ENCODE data around the gene PCDH19.

Gene PCDH19

DNA sequence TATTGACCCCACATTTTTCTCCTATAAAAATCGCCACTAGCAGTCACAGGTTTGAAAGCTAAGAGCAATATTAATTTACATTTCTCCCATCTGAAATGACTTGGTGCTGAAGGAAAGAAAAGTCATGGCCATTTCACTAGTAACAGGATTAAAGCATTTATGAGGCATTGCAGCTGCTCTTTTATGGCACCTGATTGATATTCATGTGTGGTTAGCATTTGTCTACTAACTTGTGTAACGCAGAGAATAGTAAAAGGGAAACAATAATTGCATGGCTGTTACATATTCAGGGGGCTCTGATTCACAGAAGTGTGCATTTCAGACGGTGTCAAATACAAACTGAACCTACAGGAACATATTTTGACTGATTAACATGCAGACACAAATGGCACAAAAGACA, 5.2 kb downstream of the PCDH19 start:
- no peak for DNase-seq (ENCODE audit: low read depth)

DNA sequence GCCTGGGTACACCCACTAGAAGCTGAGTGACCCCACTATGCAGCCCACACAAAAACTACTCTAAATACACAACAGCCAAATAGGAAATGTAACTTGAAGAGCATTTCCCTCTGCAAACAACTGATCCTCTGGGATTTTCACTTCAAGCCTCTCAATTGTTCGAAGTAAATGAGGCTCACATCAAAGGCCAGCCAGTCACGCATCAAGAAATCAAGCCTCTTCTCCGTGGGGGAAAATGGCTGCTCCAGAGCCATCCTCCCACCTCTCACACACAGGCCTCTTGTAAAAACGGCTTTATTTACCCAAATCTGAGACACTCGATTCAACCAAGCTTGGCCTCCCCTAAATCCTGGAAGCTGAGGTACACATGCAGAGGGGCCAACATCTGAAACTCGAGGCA, 14.3 kb downstream of the PCDH19 start:
- no peak for DNase-seq (ENCODE audit: low read depth)

DNA sequence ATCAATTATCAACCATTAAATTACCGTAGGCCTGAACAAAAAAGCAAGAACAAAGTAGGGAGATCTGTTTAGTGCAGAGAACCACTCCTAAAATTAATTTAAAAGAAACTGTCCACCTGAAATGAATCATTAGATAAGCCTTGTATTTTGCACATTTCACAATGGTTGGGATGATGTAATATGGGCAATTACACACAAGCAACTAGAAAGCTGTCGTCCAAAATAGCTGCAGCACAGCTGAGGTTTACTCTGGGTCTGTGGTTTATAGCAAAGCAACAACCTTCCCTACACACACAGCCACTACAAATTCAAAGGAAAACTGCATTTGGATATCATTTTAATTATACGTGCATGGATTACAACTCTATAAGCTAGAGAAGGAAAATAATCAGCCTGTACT, 28.5 kb downstream of the PCDH19 start:
- DNase-seq (ENCODE audit: low read depth): no peak

DNA sequence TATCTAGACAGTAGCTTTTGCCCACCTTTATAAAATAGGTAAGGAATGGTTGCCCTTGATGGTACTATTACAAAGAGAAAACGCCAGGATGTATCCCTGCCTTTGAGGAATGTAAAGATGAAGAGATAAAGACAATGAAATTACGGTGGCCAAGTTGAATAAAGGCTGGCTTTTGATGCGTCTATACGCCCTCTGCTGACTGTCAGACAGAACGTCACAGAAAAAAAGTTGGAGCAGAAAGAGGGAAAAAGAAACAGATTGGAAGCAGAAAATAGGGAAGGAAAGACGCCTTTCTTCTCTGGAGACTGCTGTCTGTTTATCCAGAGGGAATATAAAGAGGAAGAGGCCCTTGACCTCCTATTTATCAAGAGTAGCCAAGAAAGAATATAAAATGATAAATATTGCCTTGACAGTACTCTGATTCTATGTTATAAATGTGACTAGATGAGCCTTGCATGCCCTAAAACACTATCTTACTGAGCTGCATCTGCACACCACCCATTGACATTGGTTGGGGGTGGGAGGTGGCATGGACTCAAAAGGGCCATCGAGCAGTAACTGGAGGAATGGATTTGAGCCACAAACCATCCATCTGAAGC, 30.6 kb downstream of the PCDH19 start:
- no peak for DNase-seq (ENCODE audit: low read depth)

DNA sequence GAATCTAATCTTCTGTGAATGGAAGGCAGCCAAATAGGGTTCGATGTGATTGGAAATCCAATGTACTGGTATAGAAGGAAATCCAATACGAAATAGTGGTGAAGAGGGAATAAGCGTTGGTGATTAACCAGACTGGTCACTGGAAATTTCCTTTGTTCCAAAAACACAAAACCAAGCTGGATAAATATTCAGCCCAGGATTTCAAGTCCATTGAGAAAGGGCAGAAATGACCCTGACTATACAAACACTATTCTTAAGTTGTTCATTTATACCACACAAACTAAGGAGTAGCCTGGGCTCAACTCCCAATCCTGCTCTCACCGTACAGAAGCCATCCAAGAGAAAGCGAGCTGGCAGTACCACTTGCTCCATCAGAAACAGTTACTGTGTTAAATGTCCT, 32.2 kb downstream of the PCDH19 start:
- DNase-seq (ENCODE audit: low read depth): no peak

DNA sequence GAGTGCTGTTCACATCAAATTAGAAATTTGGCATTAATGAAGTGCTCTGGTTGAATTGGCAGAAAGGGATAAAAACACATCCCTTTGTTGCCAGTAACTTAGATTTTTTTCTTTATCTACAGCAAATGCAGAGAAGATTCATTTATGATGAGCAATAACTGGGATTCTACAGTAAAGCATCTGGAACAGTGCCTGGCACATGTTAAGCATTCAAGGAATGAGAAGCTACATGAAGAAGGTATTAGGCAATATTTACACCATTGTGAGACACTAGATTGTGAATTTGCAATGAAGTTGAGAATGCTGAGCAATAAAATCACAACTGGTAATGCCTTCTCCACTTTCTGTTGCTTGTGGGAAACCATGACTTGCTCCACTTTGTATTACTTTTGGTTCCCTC, 33.5 kb downstream of the PCDH19 start:
- DNase-seq (ENCODE audit: low read depth): no peak

DNA sequence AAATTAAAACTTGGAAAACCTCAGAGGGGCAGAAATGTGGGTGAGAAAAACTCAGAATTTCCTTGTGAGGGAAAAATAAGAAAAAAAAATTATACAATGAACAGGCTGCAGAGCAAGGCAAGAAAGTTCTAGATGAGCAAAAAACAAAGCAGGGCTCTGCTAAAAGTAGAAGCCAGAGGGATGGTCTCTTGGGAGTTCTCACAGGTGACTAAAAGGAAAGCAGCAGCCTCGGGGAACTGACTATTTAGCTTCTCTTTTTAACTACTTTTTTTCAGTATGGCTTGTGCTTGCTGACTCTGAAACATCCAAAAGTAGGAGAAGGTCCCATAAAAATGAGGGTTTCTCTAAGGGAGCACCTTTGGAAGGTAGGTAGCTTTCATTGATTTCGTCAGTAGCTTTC, 36.4 kb downstream of the PCDH19 start:
- no peak for DNase-seq (ENCODE audit: low read depth)

DNA sequence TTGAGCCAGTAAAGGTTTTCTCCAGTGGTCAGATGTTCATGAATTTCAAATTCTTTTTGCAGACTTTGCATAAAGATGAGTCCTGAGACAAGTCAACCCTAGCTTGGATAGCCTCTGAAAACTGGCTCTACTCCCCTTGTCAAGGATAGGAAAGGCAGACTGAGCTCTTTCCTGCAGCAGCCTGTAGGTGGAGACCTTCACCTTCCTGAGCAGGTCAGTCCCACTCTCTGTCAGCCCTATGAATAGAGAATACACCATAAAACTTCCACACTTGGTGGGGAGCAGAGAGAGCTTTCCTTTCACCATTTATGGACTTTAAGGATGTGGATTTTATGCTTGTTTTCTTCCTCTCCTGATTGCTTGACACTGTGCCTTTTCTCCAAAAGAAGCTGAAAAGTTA, 41.9 kb downstream of the PCDH19 start:
- DNase-seq (ENCODE audit: low read depth): no peak

DNA sequence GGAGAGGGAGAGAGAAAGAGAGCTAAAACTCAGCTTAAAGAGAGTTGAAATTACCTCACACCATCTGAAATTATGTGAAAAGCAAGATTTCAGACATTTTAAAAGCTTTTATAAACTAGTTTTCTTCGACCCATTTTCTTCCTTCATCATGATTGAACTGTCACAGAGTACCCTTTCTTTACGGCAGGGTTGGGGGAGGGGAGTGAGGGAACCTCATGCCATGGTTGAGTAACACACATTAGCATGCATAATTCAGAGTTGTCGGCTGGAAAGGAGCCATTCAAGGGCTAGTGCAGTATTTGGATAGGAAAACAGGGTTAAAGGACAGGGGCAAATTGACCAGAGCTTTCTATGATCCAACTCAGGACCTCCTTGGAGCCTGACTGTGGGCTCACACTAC, 46.2 kb downstream of the PCDH19 start:
- DNase-seq (ENCODE audit: low read depth): no peak

DNA sequence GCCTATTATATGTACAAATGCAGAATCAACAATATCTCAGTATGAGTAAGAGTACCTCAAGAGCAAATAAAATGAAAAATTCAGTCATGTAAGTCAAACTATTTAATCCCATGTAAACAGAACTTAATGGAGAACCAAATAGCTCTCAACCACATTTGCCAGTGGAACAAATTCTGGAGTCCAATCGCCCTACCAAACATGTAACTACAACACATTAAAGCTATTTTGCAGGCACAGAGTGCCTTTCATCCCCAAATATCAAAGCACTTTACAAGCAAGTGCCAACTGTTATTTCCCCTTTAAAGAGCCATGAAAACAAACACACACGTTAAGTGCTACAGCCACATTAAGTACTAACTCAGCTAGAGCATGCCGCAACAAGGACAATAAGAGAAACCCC, 51.3 kb downstream of the PCDH19 start:
- DNase-seq (ENCODE audit: low read depth): no peak

DNA sequence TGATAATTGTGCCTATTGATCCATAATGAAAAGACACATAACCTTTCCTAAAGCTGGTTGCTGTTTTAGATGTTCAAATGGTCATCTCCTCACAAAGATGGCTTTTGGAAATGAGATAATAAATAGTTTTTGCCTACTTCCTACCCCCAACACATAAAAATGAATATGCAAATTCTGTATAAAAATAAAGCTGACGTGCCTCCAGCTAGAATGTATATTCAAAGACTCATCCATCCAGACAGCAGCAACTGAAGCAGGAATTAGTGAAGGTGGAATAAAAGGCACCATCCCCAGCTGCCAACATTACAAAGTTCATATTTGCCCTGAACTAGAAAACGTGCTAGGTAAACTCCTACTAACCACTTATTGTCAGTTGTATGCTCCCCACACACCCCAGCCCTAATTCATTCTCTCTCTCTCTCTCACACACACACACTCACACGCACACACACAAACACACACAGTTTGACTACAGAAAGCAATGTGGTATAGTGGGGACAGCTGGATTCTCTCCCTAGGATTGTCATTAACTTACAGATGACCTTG, 53.6 kb downstream of the PCDH19 start:
- DNase-seq (ENCODE audit: low read depth): no peak

DNA sequence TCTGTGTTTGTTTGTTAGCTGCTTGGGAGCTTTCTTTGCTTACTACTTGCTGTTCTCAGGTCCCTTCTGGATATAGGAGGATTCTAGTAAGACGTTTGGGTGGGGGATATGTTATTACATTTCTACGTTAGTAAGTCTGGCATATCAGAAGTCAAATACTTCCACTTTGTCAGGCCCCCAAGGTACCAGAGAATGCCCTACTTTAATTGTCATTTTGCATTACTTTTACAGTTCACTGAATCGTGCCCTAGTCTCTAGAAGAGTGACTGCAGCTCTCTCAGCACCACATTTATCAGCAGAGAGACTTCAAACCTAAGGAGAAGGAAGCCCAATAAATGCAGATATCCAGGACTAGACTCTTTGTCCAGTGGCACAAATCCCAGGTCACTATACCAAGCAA, 54.4 kb downstream of the PCDH19 start:
- no peak for DNase-seq (ENCODE audit: low read depth)

DNA sequence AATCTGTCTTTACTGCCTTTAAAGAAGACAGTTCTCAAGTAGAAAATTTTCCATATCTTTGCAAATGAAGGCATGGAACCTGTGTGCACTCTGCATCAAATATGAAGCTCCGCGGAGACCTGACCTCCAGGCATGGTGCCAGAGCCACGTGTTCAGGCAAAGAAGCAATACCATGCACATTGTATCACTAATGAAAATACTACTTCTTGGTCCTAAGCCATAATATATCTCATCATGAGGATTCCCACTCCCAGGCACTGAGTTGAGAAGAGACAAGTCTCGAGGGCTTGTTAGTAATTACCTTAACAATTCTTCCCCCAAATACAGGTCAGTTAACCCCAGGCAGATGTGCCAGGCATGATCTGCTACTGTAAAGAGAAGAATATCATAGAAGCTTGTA, 56.7 kb downstream of the PCDH19 start:
- DNase-seq (ENCODE audit: low read depth): no peak

DNA sequence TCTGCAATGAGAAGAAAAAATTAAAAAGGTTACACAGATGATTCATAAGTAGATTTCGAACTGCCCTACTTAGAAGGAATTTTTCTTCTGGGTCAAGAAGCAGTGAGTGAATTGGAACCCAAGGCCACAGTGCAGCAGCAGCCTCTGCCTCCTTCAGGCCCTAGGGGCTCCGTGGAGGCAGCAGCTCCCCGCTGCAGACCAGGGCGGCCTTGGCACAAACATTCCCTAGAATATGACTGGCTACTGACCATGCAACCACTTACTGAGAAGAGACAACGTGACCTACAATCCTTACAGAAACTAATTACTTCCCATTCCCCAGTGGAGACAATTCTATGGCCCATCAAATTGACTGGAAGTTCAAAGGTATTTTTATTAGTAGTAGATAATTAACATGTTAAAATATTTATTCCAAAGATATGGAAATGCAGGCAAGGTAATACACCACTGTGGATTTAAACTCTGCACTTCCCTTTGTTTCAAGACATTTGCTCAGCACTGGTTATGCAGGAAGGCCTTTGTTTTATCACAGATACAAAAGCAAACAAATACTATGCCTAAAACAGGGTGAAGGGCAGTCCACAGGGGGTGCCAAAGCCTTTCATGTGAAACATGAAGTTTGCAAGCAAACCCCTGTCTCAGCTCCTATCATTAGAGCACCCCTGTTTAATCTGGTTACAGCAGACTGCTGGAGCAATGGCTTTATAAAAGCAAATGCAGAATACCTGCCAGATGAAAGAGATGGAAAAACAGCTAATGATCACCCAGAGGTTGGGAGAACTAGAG, 59.2 kb downstream of the PCDH19 start:
- DNase-seq (ENCODE audit: low read depth): no peak

DNA sequence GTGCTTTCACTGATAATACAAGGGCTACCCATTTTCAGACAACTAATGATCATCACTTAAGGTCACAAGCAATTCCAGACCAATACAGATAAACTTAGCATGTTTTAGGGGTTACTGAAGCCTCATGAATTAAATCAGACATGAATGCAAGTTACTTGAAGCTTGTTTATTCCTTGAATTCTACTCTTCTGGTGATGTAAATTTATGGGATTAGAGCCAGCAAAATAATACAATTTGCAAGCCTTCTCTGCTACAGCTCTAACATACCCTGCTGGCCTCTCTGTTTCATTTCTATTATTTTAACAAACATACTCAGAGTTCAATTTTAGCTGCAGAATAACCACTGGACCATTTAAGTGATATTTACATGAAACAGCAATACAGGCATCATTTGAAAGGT, 60.7 kb downstream of the PCDH19 start:
- no peak for DNase-seq (ENCODE audit: low read depth)

DNA sequence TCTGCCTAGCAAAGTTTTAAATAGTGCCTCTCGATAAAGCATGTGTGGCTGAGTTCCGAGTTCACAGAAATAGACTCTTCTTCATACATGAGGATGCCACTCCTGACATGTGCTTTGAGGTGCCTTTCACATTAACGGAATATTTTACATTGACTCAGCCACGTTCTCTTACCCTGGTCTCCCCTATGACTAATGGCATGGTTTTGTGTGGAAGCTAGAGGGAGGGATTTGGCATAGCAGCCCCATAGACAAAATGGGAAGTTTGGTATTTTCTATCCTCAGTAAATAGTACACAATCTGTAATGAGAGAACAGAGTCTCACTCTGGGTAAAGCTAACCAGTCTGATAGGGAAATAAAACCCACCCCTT, 68.9 kb downstream of the PCDH19 start:
- no peak for DNase-seq (ENCODE audit: low read depth)

DNA sequence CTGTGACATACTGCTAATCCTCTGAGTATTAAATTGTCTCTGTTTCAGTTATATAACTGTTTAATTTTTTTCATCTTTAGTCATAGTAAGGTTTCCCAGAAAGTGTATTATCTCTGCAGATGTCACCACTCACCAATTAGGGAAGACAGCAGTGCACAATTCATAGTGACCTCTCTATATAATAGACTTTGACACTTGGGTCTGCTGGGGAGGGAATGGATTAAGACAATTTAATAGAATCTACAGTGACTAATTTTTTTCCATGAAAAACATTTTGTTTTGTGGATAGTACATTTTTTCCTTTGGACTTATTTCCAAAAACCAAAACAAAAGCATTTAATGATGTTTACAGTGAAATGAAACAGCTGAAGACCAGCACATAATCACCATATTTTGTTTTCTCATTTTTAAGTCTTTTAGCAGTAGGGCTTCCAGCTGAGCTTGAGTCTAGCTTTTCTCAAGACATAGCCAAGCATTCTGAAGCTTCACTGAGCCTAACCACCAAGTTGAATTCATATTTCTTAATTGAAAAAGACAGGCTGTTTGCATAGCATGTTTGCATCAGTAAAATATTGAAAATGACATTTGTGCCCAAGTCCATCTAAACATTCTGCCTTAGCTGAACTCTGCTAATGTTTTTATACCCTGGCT, 69.5 kb downstream of the PCDH19 start:
- DNase-seq (ENCODE audit: low read depth): no peak

DNA sequence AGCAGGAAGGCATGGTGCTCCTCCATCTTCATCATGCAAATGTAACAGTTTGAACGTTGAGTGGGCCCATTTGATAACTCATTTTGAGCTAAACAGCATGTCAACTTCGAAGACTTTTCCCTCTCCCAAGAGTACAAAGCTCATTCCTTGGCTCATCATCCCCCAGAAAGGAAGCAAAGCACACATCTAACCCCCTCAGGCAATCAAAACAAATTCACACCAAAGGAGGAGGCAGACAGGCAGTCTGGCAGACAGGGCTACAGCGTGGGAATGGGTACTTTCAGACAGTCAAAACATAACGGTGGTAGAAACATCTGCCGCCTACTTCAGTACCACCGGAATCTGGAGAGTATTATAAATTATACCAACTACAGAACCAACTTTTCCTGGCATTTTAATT, 81.7 kb downstream of the PCDH19 start:
- no peak for DNase-seq (ENCODE audit: low read depth)

DNA sequence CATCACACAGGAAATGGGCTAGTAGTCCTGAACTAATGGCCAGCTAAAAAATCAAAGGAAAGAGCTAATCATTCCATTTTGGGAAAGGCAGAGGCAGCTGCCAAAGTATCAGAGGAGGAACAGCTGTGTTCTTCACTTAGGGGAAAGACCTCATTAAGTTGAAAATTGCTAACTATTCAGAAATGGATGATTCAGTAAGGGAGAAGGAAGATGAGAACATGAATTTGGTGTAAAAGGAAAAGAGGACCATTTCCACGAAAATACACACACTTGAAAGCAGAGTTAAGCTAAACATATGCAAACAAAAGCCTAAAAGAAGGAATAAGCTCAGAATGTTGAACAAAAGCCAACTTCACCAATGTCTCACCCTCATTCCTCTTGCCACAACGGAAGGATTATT, 90.4 kb downstream of the PCDH19 start:
- no peak for DNase-seq (ENCODE audit: low read depth)

DNA sequence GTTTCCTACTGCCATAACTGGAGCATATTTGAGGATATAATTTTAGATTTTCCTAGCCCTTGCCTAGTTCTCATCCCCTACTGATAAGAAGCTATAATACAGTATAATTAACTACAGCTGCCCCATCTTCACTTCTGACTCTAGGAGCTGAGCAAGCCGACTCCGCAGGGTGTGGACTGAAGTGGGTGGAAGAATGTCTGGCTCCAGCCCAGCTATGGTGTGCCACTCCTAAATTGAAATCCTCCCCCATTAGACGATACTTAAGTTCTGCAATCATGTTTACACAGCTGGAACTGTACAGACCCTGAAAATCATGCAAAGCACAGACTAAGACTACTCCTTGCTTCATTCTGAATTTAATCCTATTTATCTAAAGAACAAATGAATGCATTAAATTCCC, 93.1 kb downstream of the PCDH19 start:
- DNase-seq (ENCODE audit: low read depth): no peak

DNA sequence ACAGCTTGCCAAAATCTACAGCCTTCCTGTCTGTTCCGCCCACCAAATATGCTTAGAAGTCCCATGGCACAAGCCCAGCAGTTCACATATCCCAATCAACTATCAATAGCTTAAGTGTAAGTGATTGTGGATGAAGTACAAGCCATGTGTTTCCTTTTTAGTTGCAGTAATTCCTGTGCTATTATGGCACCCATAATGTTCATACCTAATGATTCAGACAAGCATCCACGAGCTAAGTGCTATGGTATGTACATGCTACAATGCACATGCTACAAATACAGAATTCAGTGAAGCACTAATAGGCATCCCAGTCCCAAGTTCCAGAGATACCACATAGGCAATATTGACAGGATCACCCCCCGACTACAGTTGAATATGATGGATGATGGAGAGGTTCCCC, 94.5 kb downstream of the PCDH19 start:
- no peak for DNase-seq (ENCODE audit: low read depth)

DNA sequence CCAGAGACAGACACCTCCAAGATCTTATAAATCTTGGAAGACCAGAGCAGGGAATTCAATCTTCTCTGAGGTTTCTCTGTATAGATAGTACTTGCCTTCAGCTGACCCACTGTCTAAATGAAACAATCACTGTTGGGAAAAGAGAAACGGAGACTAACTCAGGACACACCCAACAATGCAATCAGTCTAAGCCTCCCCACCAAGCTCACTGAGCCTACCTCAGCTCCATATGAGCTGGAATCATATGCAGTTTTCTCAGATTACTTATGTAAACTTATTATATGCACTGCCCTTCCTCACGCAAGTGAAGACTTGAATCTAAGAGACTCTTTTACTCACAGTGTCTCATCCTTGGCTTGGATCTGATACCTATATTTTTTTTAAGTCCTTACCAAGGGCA, 110.5 kb downstream of the PCDH19 start:
- no peak for DNase-seq (ENCODE audit: low read depth)

DNA sequence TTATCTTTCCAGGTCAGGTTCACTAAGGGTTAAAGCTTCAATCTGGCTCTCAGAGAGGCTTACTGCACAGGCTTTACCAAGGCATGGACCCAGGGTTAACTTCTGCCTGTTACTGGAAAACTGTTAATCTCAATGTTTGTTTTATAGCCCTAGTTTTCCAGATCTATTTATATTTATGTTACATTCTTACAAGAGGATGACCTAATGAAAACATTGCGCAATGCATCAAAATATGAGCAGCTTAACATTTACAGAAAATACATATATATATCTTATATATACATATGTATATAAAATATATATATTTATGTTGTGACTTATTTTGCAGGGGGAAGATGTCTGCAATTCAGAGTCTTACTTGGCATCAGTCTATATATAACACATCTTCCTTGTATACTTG, 112.3 kb downstream of the PCDH19 start:
- no peak for DNase-seq (ENCODE audit: low read depth)
